ENCODE results near the gene EPB41.
"Not testable (repeated sequence)": the region's sequence is repeated elsewhere in the genome, so short reads cannot be mapped to it uniquely, and the experiment has no call there.

Gene EPB41

DNA sequence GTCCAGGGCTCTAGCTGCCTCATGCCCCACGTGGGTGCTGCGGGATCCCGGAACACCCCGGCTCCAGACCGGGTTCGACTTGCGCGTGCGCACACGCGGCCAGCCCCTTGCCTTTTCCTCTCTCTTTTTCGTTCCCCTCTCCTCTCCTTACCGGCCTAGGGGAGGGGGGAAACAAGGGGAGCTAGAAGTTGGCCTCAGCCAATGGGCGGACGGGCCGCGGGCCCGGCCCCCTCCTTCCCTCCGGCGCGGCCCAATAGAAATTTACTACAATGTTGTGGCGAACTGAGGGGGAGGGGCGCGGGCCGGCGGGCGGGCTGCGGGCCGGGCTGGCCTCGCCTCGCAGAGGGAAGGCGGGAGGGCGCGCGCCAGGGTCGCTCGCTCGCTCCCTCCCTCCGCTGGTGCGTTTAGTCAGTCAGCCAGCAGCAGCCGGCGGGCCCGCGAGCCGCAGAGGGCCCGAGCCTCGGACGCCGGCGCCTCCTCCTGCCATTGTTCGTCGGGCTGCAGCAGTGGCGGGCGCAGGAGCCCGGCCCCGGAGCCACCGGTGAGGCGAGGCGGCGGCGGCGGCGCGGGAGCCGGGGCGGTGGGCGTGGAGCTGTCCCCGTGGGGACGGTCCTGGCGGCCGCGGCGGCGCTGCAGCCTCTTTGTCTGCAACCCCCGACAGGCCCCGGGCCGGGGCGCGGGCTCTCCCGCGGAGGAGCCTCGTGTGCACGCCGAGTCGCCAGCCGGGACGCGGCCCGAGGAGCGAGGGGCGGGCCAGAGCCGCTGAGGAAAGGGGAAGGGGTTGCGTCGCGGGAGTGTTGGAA is at the start of gene EPB41:
TSS of gene EPB41 (plus strand) at position 342 of the 803 bp plus-strand sequence. CDS start 72,869 bp downstream, outside the sequence.
- DNase-seq, result peak; percentile 98

DNA sequence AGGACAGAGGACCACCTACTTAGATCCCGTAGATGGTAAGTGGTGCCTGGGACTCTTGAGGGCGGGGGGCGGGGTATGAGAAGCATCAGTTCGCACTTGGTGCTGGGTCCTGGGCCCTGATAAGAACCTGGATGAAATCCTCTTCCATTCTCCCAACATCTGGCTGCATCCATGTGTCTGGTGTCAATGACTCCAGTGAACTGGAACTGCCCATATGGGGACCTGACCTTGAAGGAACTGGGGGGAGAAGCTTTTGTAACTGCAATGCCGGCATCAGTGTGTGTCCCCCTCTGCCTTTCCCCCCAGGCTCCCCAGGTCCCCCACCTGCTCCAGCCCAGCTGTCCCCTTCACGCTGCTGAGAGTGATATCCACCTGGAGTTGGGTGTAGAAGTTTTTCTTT is 49.7 kb upstream of the EPB41 start:
- no peak for DNase-seq

DNA sequence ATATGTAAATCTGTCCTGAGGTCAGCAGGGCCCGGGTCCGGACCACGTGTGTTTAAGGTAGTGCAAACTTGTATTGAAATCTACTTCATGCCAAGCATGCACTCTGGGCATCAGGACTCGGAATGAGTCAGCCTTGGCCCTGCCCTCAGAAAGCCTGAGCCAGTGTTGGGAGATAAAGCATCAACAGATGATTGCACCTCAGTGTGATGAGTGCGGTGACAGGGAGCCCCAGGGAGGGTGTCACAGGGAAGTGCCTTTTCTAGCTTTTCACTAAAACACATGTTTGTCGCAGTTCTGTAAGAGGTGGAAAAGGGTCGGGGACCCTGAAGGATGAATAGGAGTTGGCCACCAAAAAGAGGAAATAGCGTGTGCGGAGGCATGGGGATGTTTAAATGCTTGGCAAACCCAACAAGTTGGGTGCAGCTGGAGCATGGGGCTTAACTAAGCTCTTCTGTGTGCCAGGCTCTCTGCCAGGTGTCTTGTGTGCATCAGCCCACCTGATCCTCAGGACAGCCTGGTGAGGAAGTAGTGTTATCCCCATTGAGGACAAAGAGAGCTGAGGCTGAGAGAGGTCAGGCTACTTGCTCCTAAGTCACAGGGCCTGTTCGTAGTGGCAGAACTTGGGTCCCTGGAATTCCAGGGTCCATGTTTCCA is 48.2 kb upstream of the EPB41 start:
- no peak for DNase-seq

DNA sequence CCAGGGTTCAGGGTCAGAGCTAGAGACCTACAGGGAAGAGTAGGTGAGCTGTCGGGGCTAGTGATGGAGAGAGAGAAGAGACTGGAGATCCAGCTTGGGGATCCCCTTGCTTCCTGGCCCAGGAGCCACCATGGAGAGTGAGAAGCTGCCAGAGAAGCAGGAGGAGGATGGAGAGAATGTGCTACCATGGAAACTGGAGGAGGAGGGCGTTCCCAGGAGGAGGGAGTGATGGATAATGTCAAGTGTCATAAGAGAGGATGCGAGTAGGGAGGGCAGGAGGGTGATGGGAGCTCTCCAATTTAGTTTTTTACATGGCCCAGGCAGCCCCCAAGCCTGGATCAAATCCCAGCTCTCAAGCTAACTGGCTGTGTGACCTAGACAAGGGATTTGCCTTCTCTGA is 46.5 kb upstream of the EPB41 start:
- no peak for DNase-seq

DNA sequence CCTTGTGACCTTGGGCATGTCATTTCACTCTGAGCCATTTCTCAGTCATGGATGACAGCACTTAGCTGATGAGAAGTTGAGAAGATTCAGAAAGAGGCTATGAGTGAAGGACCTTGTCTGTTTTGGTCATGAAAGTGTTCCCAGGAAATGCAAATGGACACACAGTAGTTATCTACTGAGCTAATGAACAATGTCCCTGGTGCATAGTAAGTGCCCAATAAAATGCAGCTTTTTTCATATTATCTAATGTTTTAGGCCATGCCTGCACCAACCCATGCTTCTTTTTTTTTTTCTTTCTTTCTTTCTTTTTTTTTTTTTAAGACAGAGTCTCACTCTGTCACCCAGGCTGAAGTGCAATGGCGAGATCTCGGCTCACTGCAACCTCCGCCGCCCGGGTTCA is 44.4 kb upstream of the EPB41 start:
- no peak for DNase-seq

DNA sequence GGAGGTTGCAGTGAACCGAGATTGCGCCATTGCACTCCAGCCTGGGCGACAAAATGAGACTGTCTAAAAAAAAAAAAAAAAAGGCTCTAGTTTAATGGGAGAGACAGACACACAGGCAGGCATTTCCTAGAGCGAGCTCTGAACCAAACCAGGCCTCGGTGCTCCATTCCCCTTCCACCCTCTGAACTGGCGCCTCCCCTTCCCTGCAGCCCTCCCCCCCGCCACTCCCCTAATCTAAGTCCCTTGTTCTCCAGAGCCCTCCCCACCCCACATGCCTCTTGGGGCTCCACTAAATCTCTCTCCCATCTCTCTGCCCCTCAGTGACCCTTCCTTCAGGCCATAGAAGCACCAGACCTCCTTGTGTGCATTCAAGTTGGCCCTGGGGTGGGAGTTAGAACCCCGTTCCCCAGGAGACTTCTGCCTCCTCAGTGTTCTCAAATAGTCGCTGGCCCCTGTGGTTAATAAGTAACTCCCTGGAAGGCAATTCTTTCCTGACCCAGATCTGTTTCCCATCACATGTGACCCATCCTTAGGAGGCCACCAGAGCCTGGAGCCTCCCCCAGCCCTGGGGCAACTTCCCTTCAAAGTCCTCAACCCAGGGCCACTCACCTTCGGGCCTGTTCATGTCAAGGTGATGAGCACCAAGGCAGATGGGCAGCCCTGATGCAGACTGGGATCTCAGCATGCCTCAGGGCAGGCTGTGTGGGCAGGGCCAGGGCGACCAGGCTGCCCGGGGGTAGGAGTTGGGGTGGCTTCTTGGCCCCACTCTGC is 42.6 kb upstream of the EPB41 start:
- peak; percentile 83 for DNase-seq

DNA sequence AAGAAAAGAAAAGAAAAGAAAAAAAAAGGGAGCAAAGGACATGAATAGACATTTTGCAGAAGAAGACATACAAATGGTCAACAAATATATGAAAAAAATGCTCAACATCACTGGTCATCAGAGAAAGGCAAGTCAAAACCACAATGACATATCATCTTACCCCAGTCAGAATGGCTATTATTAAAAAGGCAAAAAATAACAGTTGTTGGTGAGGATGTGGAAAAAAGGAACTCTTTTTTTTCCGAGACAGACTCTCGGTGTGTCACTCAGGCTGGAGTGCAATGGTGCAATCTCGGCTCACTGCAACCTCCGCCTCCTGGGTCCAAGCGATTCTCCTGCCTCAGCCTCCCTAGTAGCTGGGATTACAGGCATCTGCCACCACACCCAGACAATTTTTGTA is 39.2 kb upstream of the EPB41 start:
- not testable (repeated sequence) for DNase-seq

DNA sequence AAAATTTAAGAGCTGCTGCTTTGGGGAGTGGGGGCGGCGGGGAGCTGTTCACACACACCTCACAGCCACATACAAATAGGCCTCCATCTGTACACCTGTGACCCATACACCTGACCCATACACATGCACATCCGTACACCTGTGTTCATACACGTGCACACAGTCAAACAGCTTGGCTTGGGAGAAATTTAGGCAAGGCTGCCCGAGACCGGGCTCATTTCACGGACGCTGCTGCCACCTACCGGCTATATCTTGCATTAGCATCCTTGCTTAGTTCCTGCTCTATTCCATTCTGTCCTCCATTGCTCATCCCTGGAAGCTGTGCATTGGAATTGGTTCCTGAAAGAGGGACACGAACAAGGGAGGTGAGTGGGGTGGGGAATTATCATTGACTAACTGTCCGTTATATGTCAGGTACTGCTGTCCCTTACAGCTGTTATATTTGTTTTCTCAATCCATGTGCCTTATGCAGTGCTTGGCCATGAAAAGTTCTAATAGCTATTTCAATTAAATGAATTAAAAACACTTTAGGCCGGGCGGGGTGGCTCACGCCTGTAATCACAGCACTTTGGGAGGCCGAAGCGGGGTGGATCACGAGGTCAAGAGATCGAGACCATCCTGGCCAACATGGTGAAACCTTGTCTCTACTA is 37.1 kb upstream of the EPB41 start:
- peak; percentile 94 for DNase-seq

DNA sequence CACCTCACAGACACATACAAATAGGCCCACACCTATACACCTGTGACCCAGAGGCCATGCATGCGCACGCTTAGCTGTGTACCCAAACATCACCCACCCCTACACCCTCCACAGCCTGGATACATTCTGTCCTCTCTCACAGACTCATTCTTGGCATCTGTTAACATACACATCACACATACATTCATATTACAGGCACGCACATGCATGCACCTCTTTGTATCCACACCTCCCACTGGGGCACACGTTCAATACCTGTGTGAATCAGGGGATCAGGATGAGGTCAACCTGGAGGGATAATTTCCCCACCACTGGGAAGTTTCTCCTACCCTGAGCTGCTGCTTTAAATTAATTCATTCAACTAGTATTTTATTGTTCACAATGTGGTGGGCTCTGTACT is 35.6 kb upstream of the EPB41 start:
- no peak for DNase-seq

DNA sequence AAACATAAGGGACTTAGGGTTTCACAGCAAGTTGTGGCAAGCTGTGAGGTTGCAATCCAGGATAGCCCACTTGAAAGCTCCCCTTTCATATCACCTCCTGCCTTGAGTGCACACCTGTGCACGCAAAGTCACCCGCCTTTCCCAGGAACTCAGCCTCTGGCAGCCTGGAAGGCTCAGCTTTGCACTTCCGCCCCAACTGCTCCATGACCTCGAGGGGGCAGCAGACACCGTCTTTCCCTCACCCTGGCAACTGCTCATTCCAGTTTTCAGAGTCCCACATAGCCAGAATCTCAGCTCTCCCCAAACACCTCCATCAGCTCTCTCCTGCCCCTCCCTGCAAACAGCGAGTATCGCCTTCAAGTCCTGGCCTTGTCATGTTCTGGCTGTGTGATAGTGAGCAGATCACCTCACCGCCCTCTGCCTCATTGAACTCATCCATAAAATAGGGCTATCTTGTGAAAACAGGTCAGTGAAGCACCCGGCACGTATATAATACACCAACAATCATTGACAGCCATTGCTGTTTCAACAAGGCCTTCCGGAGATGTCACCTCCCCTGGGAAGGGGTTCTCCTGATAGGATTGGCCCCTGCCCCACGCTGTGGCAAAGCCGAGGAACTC is 32.2 kb upstream of the EPB41 start:
- DNase-seq, result peak; percentile 97

DNA sequence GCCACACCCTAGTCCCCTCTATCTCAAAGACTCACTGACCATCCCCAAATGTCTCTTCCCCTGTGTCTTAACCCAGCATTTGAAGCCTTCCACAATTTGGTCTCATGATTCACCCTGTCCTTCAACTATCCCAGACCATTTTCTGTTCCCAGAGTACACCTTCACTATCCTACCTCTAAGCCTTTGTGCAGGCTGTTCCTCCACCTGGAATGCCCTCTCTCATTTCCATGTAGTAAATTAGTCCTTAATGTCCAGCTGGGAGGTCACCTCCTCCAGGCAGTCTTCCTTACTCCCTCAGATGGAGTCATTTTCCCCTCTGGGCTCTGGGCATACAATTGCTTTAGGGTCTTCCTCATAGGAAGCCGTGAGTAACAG is 31.1 kb upstream of the EPB41 start:
- DNase-seq, result no peak

DNA sequence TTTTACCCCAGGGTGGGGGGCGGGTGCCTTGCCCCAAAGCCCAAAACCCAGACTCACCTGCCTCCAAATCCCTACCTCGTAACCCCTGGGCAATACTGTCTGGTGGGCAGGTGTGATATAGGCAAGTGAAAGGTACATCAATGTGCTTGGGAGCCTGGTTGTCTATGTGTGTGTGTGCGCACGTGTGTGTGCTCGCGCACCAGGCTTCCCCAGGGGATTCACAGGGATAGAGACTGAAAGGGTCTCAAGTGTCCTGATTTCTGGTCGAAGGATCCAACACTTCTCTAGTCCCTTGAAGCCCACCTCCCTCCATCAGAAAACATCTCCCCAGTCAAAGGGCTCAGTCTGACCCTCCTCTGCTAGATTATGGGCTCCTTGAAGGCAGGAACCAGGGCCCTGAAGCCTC is 28.9 kb upstream of the EPB41 start:
- DNase-seq, result peak; percentile 52

DNA sequence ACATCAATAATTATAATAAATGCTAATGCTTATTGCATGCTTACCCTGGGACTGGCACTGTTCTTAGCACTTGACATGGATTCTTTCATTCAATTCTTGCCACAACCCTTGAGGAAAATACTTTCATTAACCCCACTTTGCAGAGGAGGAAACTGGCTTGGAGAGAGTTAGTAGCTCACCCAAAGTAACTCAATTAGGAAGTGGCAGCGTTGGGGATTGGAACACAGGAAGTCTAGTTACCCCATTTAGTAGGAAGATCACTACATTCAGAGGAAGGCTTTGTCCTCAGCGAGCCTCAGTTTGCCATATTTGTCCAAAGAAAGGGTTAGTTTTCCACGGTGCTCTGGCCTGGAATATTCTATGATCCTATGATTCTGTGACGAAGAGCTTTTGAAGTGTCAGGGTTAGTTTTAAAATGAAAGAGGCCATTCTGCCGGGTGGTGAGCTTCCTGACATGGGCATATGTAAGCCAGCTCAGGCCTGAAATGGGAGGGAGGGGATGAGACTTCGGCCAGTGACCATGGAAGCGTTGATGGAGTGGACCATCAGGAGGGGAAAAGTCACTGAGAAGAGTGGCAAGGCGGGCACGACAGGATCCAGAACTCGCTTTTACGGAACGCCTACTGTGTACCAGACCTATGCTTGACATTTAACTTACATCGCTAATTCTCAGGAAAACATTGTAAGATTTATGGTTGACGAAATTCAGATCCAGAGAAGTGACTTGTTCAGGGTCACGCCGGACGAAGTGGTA is 28.2 kb upstream of the EPB41 start:
- DNase-seq, result peak; percentile 53

DNA sequence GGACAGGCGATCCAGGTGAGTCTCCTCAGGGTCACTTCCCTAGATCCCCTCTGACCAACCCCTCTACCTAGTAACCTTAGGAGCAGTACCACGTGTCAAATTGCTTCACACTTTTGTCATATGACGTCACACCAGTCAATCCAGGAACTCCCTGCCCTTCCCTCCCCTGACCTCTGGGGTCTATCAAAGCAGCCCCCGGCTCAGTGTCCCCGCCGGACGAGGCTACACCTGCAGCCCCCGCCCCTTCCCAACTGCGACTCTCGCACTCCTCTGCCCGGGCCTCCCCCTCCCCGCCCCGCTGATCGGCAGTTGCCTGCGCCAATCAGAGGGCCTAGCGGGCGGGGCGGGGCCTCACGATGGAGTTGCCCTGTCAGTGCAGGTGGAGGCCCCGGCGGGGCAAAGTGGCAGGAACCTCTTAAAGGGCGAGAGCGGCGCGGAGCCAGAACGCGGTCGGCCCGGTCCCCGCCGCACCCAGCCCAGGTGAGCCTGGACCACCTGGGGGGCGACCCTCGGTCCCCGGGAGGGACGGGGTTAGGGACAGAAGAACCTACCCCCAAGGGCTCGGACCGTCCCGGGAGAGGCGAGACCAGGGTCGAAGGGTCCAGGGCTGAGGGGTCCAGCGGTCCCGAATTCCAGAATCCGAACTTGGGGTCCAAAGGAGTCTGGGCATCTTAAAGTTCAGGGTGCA is 27.5 kb upstream of the EPB41 start:
- peak; percentile 96 for DNase-seq

DNA sequence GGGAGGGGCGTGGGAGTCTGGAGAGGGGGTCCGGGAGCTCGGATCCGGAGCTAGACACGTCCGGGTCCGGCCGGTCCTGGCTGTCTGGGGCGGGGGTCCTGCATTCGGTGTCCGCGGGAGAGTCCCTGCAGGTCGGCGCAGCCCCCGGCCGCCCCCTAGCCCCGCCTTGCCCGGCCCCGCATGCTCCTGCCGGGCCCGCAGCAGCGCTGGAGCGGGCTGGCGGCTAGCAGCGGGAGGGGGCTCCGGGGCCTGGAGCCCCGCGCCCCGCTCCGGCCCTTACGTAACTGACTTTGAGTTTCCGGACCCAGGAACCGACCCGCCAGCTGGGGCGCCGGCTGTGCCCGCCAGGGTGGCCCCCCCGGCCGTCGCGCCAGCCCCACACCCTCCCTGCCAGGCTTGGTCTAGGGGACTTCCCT is 26.9 kb upstream of the EPB41 start:
- peak; percentile 51 for DNase-seq

DNA sequence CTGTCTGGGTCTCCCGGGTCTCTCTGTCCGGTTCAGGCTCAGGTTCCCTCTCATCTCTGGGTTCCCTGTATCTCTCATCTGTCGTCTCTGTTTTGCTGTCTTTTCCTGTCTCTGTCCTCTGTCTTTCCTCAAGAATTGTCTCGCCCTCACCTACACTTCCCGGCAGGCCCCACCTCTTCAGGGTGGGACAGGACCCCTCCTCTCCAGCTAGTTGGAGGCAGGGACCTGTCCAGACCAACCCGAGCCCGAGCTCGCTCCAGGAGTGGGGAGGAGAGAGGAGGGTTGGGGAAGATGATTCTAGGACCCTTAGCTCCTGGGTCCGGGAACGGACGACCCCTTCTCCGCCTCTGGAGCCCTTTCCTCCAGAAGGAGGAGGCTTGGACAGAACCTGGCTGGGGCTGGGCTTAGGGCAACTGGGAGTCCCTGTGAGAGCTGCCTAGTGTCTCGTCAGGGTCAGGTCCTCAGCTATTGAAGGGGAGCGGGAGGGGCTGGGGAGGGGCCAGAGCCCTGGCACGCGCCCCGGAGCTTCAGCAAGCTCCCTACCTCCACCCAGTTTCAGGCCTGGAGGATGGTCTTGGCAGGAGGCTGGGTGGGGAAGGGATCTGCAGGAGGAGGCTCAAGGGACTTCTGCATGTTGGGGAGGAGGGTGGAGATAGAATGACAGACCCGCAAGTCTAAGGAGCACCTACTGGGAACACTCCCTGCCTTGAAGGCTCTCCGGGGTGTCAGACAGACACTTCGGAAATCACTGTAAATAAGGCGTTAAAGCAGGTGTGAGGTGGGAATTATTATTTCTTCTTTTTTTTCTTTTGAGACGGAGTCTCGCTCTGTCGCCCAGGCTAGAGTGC is 26.3 kb upstream of the EPB41 start:
- DNase-seq, result no peak

DNA sequence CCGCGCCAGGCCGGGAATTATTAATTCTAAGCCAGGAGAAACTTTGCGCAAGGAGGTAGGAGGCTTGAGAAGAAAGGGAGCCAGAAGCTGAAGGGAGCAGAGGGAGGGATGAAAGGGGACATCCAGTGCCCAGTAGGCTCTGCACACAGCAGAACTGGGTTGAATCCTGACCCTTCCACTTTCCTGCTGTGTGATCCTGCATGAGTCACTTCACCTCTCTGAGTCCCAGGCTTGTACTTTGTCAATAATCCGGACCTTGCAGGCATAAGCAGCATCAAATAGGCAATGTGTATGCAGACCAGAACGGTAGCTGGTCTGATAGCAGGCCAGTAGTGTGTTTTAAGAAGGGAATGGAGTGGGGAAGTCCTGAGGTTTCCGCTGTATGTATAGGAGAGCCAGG is 25.5 kb upstream of the EPB41 start:
- no peak for DNase-seq

DNA sequence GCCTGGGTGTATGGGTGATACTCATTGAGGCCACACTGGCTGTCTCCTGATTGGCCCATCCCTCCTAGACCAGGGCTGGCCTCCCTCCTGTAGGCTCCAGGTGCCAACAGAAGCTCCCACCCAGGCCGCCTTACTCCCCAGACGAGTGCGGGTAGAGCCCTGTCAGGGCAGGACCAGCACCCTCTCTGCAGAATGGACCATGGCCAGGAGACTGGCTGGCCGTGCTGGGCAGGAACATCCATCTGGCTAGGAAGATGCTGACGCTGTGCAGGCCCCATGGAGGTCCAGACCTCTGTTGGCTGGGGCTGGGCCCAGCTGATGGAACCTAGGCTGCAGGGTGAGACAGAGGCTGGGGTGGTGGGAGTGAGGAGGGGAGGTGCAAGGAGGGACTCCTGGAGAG is 25.0 kb upstream of the EPB41 start:
- DNase-seq, result no peak

DNA sequence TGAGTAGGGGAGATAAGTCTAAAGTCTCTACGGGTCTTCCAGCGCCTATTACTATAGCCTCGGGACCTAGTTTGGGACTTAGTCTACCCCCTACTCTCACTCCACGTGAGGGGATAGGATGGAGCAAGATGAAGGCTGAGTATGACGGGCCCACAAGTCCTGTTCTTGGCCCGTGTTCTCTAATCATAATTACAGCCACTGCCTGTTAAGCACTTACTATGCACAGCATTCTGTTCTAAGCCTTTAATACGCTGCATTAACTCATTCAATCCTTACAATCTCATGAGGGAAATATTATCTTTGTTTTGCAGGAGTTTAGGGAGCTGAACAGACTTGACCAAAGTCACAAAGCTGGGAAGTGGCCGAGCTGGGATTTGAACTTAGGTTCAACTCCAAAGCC is 23.9 kb upstream of the EPB41 start:
- DNase-seq, result no peak

DNA sequence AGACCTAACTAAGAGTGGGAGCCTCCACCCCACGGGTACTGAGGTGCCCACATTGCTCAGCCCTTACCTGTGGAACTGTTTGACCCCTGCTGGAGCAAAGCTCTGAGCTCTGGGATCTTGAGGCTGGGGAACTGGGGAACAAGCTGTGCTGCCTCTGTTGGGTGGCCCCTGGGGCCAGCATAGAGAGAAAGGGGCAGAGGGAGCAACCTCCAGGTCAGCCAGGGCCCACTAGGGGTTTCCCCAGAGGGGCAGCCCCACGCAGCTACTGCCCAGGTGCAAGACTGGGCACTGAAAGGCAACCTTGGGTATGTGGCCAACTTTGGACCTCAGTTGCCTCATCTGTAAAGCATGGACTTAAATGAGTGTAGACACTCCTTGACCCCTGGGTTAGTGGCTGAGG is 23.5 kb upstream of the EPB41 start:
- DNase-seq, result no peak

DNA sequence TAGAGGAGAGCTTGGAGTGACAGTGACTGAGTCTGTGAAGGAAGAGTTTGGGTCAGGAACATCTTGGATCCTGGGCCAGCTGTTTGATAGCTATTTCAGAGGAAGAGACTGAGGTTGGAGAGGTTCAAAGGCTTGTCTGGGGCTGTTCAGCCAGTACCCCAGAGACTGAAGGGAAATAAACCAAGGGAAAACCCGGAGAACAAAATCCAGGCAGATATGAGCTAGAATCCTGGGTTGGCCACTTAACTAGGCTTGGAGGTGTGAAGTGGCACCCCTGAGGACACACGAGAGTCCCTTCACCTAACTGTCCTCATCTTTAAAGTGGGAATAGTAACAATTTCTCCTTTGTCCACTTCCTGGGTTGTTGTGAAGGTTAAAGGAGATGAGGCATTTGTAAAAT is 23.1 kb upstream of the EPB41 start:
- no peak for DNase-seq

Data from DMS53 (cell line).